Pancreas (tissue), 10 donors: ENCODE results near the gene NBPF15. TPM values are rescaled to one million over a fixed set of nuclear protein-coding genes. Genes with fewer than 3 reads are reported as not detected.
A peak's percentile ranks its signal among the peaks of the same experiment; 100 is the strongest.
"Not testable (repeated sequence)": the region's sequence is repeated elsewhere in the genome, so short reads cannot be mapped to it uniquely, and the experiment has no call there.

ENCODE experiments used
- ATAC-seq, 4 donors: fragments of 200-7000 bp; cut with Tn5 transposase; one replicate each; pipeline versions ENCODE4 v1.8.0 to v1.9.1; 2020; ENCODE audit warnings: mild to moderate bottlenecking in 4 of 4, moderate library complexity in 4 of 4
- DNase-seq, 6 donors: peaks; one replicate each; pipeline ENCODE4 v3.0.0-alpha.2; 2020
- FAIRE-seq: peaks from 2 replicates; lab custom pipeline; 2012; peaks lifted over from hg19 to GRCh38; lab: Jason Lieb, UNC
- H3K27ac ChIP-seq, 4 donors: fragments of 200-600 bp; sonication (generic); 1 replicate in 3 of 4; 2 replicates in 1 of 4; pipeline versions ENCODE4 v1.5.0 to v1.8.0; 2020
- H3K27me3 ChIP-seq, 4 donors: fragments of 200-600 bp; one replicate each; pipeline ENCODE4 v1.8.0; 2021
- H3K36me3 ChIP-seq, 3 donors: fragments of 200-600 bp; sonication (generic) in 1 of 3; one replicate each; pipeline versions ENCODE4 v1.5.0 to v1.8.0; 2020 to 2021
- H3K4me1 ChIP-seq, 3 donors: fragments of 200-600 bp; one replicate each; pipeline ENCODE4 v1.8.0; 2021
- H3K4me3 ChIP-seq, 4 donors: fragments of 200-600 bp; sonication (generic) in 2 of 4; one replicate each; pipeline versions ENCODE4 v1.5.0 to v1.8.0; 2020 to 2021
- H3K9me3 ChIP-seq, 4 donors: fragments of 200-600 bp; one replicate each; pipeline ENCODE4 v1.8.0; 2021
- WGBS, 2 donors: extraction: QIAGEN DNeasy Blood & Tissue Kit; methylation state at CpG; one replicate each; pipeline ENCODE4 v1.1.7; 2013; 5-methylcytosine and 5-hydroxymethylcytosine counted together
- intact Hi-C, 3 donors: fragments of 100-400 bp; cut with DNase I; formaldehyde crosslinking; loops; one replicate each; pipeline versions ENCODE4 v1.11.1 to v1.14.2; 2022
- polyA plus RNA-seq, 2 donors: library from polyadenylated mRNA; stranded (reverse); fragments of 200-250 nt; gene quantifications; one replicate each; pipeline ENCODE4 v1.2.3, GENCODE V29; 2013
- total RNA-seq, 6 donors: library from RNA; stranded (reverse); fragmentation: NEBNext Ultra II Directional in 4 of 6; extraction: Animal tissue kit (Norgen Biotek cat#: 25700) in 4 of 6; gene quantifications; one replicate each; pipeline versions ENCODE4 v1.2.1 to v1.2.4, GENCODE V29; 2021 to 2023
- donor health status: healthy with polysubstance abuse.
- donor health status: DM: no; HTN: no; CAD: no; lungs with moderate emphysema.
- donor health status: DM: no; HTN: no; CAD: no.
- donor health status: control.
- donor health status: control.
- donor health status: Bipolar disorder and iron deficiency.
- donor health status: DM: yes; HTN: yes; CAD: no.
- donor health status: DM: no; HTN: no; CAD: no.
- donor health status: DM: no; HTN: no; CAD: no.
- donor health status: DM: yes; HTN: yes; CAD: no.

Gene NBPF15, protein sequence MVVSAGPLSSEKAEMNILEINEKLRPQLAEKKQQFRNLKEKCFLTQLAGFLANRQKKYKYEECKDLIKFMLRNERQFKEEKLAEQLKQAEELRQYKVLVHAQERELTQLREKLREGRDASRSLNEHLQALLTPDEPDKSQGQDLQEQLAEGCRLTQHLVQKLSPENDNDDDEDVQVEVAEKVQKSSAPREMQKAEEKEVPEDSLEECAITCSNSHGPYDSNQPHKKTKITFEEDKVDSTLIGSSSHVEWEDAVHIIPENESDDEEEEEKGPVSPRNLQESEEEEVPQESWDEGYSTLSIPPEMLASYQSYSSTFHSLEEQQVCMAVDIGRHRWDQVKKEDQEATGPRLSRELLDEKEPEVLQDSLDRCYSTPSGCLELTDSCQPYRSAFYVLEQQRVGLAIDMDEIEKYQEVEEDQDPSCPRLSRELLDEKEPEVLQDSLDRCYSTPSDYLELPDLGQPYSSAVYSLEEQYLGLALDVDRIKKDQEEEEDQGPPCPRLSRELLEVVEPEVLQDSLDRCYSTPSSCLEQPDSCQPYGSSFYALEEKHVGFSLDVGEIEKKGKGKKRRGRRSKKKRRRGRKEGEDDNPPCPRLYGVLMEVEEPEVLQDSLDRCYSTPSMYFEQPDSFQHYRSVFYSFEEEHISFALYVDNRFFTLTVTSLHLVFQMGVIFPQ
- total RNA-seq: 10 to 100 TPM; 12.6 to 21.9 (median 15.9) TPM
- 10 to 100 TPM; 23.0 to 27.9 TPM for polyA plus RNA-seq

DNA sequence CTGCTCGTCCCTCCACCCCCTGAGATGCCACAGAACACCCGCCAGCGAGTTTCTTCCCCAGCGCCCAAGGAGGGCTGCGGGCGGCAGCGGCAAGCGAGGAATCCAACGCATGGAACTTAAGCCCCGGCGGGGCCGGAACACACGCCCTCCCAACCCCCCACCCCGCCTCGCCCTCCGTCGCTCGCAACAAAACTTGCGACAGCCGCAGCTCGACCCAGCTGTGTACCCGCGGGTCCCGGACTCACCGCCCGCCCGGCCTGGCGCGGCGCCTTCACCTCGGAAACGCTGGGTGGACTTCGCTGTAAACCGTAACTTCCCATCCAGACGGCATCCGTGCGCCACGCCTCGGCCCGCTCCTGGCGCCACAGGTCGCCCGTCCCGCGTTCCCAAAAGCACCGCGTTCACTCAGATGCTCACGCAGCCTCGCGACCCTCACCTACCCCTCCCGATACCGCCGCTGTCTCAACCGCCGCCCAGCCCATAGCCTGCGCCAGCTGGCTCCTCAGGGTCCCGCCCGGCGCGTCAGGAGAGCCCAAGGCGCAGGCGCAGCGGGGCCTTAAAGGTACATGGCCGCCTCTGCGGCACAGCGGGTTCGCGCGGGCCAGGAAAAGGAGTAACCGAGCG lies at the start of gene NBPF15:
Gene NBPF15 (minus strand): TSS at position 534 of the 624 bp plus-strand sequence. CDS start 21,666 bp downstream, outside the sequence.
- WGBS, 2 donors: 0% methylated on average over 36 to 69 of the region's 71 CpGs
- H3K27me3 ChIP-seq, H3K9me3 ChIP-seq, H3K4me1 ChIP-seq, FAIRE-seq, intact Hi-C loops, H3K36me3 ChIP-seq: not testable (repeated sequence)
- H3K27ac ChIP-seq: peak within 1 kb of the TSS in 1 of 4 donors; percentile 41
- DNase-seq (peak; percentile 65 to 90 (median 74)), ATAC-seq (peak; percentile 99 to 100 (median 100))
- peak within 1 kb of the TSS; percentile 44 to 68 (median 54) for H3K4me3 ChIP-seq

DNA sequence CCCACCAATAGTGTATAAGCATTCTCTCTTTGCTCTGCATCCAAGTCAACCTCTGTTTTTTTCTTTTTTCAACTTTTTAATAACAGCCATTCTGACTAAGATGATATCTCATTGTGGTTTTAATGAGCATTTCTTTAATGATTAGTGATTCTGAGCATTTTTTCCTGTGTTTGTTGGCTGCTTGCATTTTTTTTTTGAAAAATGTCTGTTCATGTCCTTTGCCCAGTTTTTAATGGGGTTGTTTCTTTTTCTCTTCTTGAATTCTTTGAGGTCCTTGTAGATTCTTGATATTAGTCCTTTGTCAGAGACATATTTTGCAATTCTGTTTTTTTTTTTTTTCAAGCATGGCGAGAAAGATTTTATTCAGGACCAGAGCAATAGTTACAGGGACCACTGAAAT lies 35.0 kb upstream of the NBPF15 start:
- 76 to 88% methylated on average over 1 of the region's 1 CpG for whole genome bisulfite sequencing, 2 donors
- H3K4me3 ChIP-seq, H3K27me3 ChIP-seq, intact Hi-C loops, H3K4me1 ChIP-seq, H3K36me3 ChIP-seq, H3K9me3 ChIP-seq, FAIRE-seq, DNase-seq, H3K27ac ChIP-seq, ATAC-seq: not testable (repeated sequence)

DNA sequence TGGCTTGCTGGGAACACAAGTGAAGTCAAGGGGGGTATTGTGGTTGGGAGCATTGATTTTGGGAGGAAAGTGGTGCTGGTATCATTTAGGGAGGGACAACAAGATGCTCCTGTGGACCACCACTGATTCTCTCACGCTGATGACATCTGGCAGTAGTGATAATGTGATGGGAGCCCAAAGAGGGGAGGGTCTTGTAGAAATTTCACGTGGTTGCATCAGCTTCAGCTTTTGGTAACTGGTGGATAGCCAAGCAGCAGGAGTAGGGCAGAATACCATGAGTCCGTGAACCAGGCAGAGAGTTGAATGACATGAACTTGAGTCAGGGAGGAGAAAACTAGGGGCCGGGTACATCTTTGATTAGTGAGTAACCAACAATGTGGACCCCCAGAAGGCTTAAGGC lies 32.7 kb upstream of the NBPF15 start:
- ATAC-seq, intact Hi-C loops, H3K4me1 ChIP-seq, H3K9me3 ChIP-seq, DNase-seq, H3K36me3 ChIP-seq, H3K27me3 ChIP-seq, FAIRE-seq, H3K27ac ChIP-seq, H3K4me3 ChIP-seq: not testable (repeated sequence)
- 36 to 40% methylated on average over 4 of the region's 4 CpGs for WGBS, 2 donors

DNA sequence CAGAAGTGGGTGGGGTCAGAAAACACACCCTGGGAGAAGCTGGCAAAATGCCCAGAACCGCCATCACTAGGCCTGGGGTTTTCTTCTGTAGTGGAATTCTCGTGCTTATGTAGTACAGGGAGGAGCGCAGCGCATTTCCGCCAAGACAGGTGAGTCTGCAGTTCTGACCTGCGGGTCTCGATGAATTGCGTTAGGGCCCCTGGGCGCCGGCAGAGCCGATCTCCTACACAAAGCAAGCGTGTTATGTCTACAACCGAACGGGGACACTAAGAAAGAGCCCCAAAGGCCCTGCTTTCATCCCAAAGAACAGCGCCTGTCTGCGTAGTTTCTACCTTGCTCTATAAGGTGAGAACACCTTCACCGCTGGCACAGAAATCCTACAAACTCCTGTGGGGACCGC lies 28.9 kb upstream of the NBPF15 start:
- H3K9me3 ChIP-seq, DNase-seq, H3K36me3 ChIP-seq, FAIRE-seq, intact Hi-C loops, ATAC-seq, H3K27ac ChIP-seq, H3K4me3 ChIP-seq, H3K27me3 ChIP-seq, H3K4me1 ChIP-seq: not testable (repeated sequence)
- 19 to 20% methylated on average over 12 to 17 of the region's 18 CpGs for WGBS, 2 donors

DNA sequence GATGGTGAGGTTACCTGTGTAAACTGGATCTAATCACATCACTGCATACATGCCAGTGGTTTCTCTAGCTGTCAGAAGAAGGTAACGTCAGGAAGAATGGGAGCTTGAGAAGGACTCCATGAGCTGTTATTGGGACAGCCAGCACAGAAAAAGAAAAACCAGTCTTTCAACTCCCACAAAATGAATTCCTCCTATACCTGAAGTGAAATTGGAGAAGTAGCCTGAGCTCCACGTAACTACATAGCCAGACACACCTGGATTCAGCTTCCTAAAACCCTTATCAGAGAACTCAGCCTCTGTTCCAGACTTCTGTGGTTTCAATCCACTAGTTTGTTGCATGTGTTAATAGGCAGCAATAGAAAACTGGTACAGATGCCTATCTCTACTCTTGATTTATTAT lies 25.5 kb upstream of the NBPF15 start:
- FAIRE-seq: not testable (repeated sequence)

DNA sequence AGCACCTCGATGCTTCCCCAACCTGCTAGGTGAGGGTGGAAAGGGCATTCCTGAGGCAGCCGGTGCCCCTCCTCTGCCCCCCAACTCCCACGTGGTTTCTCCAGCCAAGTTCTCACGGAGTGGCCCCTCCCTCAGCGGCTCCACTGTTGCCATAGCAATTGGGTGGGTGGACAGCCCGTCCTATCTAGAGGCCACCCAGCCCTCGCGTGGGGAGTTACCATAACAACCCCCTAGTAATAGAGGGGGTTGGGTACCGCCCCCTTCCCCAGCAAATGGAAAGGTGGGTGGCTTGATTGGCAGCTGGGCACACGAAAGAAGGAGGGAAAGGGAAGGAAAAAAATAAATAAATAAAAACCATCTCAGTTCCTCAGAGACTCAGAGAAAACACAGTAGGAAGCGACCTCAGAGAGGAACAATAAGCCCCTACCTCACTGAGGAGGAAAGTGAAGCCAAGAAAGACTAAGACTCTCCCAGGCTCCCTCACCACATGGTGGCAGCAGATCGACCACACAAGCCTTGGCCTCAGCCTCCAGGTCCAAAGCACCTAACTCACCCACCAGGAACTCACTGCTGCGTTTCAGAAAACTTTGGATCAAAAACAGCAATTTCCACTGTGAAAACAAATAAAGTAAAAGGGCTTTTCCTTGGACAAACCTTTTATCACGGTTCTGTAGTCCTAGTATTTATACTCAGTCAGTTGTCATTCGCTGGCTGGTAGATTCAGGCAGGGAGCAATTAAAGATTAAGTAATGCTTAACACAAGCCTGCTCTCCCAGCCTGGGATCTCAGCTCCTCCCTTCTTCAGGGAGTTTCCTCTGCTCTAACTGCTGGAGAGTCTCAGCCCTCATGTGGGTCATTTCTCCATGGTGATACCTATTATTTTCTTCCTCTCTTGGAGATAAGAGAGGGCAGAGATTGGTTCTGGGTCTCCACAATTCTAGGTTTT lies 23.9 kb upstream of the NBPF15 start:
- H3K4me1 ChIP-seq, H3K9me3 ChIP-seq, intact Hi-C loops, H3K4me3 ChIP-seq, H3K27me3 ChIP-seq, FAIRE-seq, DNase-seq, H3K27ac ChIP-seq, H3K36me3 ChIP-seq: not testable (repeated sequence)
- WGBS, 2 donors: 8 to 11% methylated on average over 4 to 6 of the region's 15 CpGs
- peak in 3 of 4 donors; percentile 59 to 69 (median 61) for ATAC-seq

More for the DNA sequence above, 25.5 kb upstream of the NBPF15 start:
- 9 to 19% methylated on average over 1 of the region's 2 CpGs for WGBS, 2 donors
- H3K4me1 ChIP-seq, H3K27me3 ChIP-seq, DNase-seq, H3K36me3 ChIP-seq, H3K4me3 ChIP-seq, H3K27ac ChIP-seq, intact Hi-C loops, ATAC-seq, H3K9me3 ChIP-seq: not testable (repeated sequence)

DNA sequence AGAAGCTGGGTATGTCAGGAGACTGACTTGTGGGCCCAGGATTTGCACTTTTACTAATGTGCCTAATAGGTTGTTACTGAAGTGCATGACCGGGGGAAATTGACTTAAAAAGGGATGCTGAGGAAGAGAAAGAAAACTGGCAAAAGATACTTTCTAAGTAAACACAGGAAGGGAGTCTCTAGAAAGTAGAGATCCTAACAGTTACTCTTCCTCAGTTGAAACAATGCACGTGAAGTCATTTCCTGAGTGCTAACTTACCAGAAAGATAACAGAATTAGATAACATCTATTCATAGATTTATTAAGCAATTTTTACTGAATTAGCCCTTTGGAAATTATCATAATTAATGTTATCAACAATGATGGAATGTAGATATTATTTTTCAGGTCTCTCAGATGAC lies 12.4 kb upstream of the NBPF15 start:
- FAIRE-seq, H3K27me3 ChIP-seq, H3K27ac ChIP-seq, DNase-seq, H3K4me3 ChIP-seq, H3K9me3 ChIP-seq, H3K36me3 ChIP-seq, H3K4me1 ChIP-seq, intact Hi-C loops, ATAC-seq: not testable (repeated sequence)
- WGBS, 2 donors: no CpG with 5 or more reads among the region's 2 CpGs

DNA sequence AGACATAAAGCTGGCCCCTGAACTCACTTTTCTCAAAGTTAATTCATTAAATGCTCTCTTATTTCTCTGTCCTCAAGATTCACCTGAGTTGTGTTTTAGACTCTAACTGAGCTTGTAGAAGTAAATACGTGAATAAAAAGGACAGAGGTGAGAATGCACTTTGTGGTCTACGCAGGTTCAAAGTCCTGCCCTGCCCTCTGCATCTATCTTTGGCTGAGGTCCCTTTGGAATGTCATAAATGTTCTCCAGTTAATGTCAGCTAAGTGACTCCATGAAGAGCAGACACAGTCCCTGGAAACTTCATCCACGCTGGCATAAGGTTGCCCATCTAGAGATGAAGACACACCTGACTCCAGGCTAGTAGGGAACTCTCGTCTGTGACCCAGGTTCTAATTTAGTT lies 10.0 kb upstream of the NBPF15 start:
- 44 to 53% methylated on average over 3 of the region's 4 CpGs for WGBS, 2 donors
- ATAC-seq, H3K4me1 ChIP-seq, H3K4me3 ChIP-seq, H3K27me3 ChIP-seq, H3K36me3 ChIP-seq, FAIRE-seq, DNase-seq, intact Hi-C loops, H3K9me3 ChIP-seq, H3K27ac ChIP-seq: not testable (repeated sequence)

DNA sequence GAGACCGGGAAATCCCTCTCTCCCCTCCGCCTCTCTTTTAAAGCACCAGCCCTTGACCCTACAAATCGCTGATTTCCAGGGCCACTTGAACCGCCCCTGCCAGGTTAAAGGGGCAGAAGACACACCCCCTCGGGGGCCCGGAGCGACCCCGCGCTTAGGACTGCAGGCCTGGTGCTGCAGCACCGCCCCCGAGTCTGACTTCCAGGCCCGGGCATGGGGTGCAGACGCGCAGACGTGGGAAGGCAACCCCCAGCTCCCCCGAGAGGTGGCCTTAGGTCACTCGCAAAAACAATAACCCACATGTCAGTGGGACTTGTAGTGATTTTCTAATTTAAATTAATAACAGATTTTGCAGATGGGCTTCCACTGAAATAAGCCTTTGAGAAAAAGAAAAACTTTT lies 309 bp upstream of the NBPF15 start:
- DNase-seq, ATAC-seq, H3K4me1 ChIP-seq, FAIRE-seq, H3K27me3 ChIP-seq, H3K27ac ChIP-seq, H3K9me3 ChIP-seq, H3K36me3 ChIP-seq, intact Hi-C loops: not testable (repeated sequence)
- no CpG with 5 or more reads among the region's 17 CpGs for WGBS, 2 donors
- H3K4me3 ChIP-seq: peak overlapping the region in 1 of 4 donors; percentile 68

DNA sequence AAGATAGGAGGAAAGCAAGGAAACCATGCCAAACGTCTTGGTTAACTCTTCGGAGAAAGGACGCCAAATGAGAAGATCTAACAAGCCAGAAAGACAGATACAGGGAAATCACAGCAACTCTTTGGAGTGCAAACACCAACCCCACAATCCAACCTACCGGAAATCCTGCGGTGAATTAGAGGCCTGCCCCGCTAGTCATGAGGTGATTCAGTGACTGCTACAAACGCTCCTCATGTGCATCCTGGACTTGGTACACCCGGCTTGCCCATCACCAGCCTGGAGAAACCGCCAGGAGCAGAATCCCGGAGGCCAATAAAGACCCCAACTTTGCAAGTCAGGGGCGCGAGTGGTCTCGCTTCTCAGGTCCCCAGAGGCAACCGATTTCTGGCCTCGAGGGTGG lies 783 bp downstream of the NBPF15 start:
- H3K9me3 ChIP-seq, H3K36me3 ChIP-seq, FAIRE-seq, DNase-seq, H3K27me3 ChIP-seq, H3K4me1 ChIP-seq, H3K27ac ChIP-seq, intact Hi-C loops: not testable (repeated sequence)
- WGBS, 2 donors: 0% methylated on average over 6 to 7 of the region's 15 CpGs
- peak overlapping the region; percentile 44 to 68 (median 54) for H3K4me3 ChIP-seq
- ATAC-seq: peak; percentile 72 to 89 (median 74)

DNA sequence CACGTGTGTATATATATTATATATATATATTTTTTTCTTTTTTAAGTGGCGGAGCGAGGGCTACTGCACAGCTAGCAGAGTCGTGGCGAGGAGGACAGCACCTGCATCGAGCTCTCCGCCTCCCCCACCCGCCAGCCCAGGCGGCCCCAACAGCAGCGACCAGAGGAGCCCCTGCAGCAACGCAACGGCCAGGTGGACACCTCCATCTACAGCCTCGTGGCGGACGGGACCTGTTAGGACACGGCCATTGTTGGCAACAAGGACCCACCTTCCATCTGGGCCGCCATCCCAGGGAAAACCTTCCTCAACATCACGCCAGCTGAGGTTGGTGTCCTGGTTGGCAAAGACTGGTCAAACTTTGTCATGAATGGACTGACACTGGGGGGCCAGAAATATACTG lies 19.1 kb downstream of the NBPF15 start:
- ATAC-seq, FAIRE-seq: not testable (repeated sequence)
- 93 to 96% methylated on average over 12 to 18 of the region's 18 CpGs for WGBS, 2 donors

More for the DNA sequence above, 19.1 kb downstream of the NBPF15 start:
- intact Hi-C loops, H3K4me1 ChIP-seq, H3K9me3 ChIP-seq, H3K36me3 ChIP-seq, H3K27ac ChIP-seq, H3K27me3 ChIP-seq, H3K4me3 ChIP-seq: not testable (repeated sequence)
- DNase-seq: peak in 1 of 6 donors; percentile 28
